HG03469 (cell line): ENCODE data around the gene MCOLN1.

Experiments used
- ATAC-seq: cut with Tn5 transposase; IDR thresholded peaks from one replicate; pipeline ENCODE4 v1.9.1; 2021; ENCODE audit warnings: mild to moderate bottlenecking, moderate library complexity, moderate number of reproducible peaks; ENCODE audit not compliant: unreplicated experiment

MCOLN1 gene

GRCh38 chr19:7522072-7522922 is at the start of gene MCOLN1:
TSS of gene MCOLN1 (plus strand) at chr19:7522624. CDS start at chr19:7522751, 127 bp downstream.
- peak; percentile 42 for ATAC-seq

GRCh38 chr19:7475665-7476064 is 46.8 kb upstream of the MCOLN1 start:
- ATAC-seq, result no peak

- no peak for ATAC-seq
Measured at GRCh38 chr19:7476241-7476640, 46.2 kb upstream of the MCOLN1 start.

GRCh38 chr19:7476777-7477494 is 45.5 kb upstream of the MCOLN1 start:
- no peak for ATAC-seq

- no peak for ATAC-seq
Measured at GRCh38 chr19:7477758-7478157, 44.7 kb upstream of the MCOLN1 start.

- ATAC-seq, result no peak
Measured at GRCh38 chr19:7478173-7478842, 44.1 kb upstream of the MCOLN1 start.

GRCh38 chr19:7478843-7479227 is 43.6 kb upstream of the MCOLN1 start:
- no peak for ATAC-seq

GRCh38 chr19:7480222-7480969 is 42.0 kb upstream of the MCOLN1 start:
- ATAC-seq, result no peak

GRCh38 chr19:7480970-7481255 is 41.5 kb upstream of the MCOLN1 start:
- ATAC-seq, result no peak

GRCh38 chr19:7482584-7483439 is 39.6 kb upstream of the MCOLN1 start:
- no peak for ATAC-seq

GRCh38 chr19:7483720-7484201 is 38.7 kb upstream of the MCOLN1 start:
- no peak for ATAC-seq

- ATAC-seq, result no peak
Measured at GRCh38 chr19:7486923-7487322, 35.5 kb upstream of the MCOLN1 start.

- peak; percentile 56 for ATAC-seq
Measured at GRCh38 chr19:7488736-7489353, 33.6 kb upstream of the MCOLN1 start, which contains the start of gene PEX11G. TSS of gene PEX11G (minus strand) at chr19:7489035. CDS start at chr19:7489010, 25 bp downstream.

GRCh38 chr19:7489609-7490044 is 32.8 kb upstream of the MCOLN1 start:
- no peak for ATAC-seq

- no peak for ATAC-seq
Measured at GRCh38 chr19:7492142-7492541, 30.3 kb upstream of the MCOLN1 start.

GRCh38 chr19:7492558-7492957 is 29.9 kb upstream of the MCOLN1 start:
- no peak for ATAC-seq

- ATAC-seq, result no peak
Measured at GRCh38 chr19:7494416-7495098, 27.9 kb upstream of the MCOLN1 start.

GRCh38 chr19:7497292-7497691 is 25.1 kb upstream of the MCOLN1 start:
- ATAC-seq, result no peak
